GM21526 (cell line): ENCODE data around the gene WNT3A.

Experiments
- ATAC-seq: cut with Tn5 transposase; IDR thresholded peaks from one replicate; pipeline ENCODE4 v1.9.1; 2021; ENCODE audit warnings: moderate library complexity; ENCODE audit not compliant: unreplicated experiment, low FRiP score

The WNT3A gene

DNA sequence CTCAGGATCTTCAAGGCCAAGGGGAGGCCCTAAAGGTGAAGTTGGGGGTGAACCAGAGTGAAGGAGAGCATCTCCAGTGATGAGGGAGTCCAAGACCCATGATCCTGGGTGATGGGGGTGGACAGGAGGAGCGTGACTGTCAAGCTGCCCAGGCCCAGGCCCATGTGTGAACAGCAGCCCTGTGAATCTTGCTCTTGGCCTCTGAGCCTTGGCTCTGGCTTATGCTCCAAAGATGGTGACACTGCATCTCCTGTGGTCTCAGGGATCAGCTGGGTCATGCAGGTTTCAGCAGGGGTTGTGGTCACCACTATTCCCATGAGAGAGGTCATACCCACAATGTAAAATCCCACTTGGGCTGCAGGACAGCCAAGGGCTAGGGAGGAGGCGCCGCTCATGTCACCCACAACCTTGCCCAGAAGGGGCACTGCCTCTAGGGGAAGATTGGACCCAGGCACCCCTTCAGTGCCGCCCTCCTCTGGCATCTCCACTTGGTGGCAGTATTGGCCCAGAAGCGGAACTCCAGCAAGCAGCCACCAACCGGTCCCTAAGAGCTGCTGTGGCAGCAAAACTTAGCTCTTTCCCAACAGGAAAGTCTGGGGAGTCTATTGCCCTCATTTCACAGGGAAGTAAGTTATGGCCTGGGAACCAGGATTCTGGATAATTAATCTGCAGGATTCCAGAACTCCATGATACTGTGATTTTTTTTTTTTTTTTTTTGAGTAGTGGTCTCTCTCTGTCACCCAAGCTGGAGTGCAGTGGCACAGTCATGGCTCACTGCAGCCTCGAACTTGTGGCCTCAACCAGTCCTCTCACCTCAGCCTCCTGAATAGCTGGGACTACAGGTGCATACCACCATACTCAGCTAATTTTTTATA is 7.5 kb upstream of the WNT3A start:
- ATAC-seq: peak; percentile 76

DNA sequence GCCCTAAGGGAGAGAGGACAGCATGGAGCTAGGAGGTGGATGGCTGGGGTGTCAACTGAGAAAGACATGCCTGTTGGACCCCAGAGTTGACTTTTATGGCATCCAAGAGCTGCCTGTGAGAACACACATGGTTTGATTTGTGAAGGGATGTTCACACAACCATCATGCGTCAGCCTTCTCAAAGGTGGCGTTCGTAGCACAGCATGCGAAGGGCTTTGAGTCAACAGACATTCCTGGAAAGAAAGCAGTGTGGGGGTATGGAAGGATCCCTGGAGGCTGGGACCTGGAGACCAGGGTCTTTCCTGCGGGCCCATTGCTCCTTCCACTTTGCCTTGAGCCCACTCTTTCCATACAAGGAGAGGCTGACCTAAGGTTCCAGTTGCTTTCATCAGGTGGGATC is 6.4 kb upstream of the WNT3A start:
- ATAC-seq: no peak

DNA sequence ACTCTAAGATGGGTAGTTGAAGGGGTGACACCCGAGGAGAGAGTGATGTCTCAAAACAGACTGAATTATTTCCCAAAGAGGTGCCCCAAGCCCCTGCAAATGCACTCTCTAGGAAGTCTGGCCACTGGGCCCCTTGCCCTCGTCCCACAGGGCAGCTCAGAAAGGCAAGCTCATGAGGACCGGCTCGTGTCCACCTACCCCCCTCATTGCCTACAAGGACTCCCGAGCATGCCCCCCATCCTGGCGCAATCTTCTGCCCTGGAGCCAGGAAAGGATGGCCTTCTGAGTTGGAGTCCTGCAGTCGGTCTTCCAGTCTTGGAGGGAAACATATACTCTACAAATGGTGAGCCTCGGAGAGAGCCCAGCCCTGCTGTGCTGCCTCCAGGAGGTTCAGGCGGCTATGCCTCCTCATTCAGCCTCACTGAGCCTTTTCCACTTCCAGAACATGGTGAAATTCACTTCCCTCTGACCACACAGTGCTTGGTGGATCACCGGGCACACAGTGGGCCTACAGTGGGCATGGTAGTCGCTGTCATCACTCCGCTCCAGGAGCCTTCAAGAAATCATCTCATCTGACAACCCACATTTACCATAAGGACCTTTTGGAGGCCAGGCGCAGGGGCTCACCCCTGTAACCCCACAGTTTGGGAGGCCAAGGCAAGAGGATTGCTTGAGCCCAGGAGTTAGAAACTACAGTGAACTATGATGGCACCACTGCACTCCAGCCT is 5.8 kb upstream of the WNT3A start:
- ATAC-seq: no peak

DNA sequence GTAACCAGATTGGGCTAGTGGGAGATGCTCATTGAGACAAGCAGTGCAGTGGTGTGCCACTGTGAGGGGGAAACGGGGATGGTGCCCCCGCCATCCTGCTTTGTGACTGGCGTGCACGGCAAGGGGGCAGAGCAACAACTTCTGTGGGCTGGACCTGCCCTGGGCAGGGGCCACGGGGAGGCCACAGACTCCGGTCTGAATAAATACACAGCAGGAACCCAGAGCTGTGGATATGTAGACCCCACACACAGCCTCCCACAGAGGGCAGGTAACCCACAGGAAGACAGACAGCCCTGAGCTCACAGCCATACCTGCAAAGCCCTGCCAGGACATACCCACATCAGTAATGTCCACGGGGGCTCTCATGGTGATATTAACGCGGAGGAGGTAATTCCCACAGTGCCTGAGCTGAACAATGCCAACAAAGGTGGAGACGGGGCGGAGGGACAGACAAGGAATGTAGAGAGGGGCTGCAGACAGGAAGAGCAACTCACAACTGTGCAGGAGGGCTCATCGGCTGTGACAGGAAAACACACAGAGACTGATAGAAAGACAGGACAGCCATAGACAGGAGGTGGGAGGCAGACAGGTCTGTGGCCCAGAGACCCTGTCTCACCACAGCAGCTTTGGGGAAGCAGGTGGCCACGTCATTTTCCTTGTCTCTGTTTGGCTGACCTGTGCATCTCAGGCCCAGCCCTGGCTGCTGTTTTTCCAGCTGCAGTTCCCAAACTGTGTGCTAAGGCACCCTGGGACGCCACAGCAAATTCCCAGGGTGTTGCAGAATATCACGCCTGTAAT is 4.9 kb upstream of the WNT3A start:
- ATAC-seq: no peak

DNA sequence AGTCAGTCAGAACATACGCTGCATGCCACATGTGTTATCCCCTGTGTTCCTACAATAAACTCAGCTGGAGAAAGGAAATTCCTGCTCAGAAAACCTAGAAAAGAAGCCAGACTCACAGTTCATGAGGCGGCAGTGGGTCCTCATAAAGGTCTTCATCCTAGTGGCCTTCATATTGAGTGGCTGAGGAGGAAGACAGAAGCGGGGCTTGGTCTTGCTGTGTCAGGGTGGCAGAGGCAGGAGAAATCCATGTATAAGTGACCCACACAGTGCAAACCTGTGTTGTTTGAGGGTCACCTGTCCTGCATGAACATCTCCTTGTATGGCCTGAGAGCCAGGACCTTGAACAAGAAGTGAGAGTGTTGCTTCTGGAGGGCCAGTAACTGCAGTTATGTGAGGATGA is 4.0 kb upstream of the WNT3A start:
- ATAC-seq: no peak

DNA sequence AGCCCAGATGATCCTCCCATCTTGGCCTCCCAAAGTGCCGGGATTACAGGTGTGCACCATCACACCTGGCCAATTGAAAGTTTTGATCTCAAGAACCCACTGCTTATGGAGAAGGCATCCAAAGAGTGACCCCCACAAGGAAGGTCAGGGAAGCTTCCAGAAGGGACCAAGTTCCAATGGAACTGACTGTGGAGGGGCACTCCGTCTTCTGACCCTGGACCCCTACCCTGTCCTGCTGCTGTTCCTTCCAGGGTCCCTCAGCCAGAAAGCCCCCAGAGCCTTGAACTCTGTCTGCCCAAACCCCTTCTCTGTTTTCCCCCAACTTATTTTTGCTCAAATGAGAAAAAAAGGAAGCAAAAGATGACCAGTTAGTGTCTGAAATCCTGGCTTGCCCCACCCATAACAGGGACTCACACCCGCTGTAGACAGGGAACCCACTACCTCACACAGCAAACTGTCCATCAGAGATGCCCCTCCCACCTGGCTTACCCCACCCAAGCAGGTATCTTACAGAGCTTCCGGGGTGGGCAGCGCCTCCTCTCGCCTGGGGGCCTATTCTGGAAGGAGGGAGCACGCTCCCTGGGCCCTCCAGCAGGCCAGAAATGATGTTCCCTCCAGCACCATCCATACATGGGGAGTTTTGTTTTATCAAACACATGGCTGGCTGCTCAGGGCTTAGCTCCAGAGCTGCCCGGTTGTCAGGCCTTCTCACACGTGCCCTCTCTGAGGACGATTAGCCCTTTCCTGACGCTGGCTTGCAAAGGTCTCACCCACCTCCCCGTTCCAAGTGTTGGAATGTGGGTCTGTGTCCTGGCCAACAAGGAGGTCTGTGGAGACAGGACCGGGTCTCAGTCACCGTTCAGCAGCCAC is 3.1 kb upstream of the WNT3A start:
- no peak for ATAC-seq

DNA sequence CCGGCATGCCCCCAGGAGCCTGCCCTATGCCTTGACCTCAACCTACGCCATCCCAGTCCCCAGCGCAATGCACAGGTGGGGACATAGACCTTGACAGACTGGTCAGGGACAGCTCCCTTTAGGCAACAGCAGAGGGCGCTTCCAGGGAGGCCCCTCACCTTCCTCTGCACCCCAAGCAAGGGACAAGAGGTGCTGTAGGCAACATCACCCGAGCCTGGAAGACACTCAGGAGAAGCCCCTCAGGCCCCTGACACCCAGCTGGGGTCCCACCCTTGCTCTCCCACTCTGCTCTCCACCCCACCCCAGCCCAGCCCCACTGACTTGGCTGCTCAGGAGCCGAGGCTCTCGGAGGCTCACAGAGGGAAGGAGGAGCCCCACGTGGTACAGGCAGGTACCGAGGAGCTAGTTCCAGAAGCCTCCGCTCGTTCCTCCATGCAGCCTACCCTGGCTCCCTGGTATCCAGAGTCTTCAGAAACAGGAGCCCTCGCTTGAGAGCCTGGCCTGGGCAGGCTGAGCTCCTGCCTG is 2.4 kb upstream of the WNT3A start:
- peak; percentile 51 for ATAC-seq

DNA sequence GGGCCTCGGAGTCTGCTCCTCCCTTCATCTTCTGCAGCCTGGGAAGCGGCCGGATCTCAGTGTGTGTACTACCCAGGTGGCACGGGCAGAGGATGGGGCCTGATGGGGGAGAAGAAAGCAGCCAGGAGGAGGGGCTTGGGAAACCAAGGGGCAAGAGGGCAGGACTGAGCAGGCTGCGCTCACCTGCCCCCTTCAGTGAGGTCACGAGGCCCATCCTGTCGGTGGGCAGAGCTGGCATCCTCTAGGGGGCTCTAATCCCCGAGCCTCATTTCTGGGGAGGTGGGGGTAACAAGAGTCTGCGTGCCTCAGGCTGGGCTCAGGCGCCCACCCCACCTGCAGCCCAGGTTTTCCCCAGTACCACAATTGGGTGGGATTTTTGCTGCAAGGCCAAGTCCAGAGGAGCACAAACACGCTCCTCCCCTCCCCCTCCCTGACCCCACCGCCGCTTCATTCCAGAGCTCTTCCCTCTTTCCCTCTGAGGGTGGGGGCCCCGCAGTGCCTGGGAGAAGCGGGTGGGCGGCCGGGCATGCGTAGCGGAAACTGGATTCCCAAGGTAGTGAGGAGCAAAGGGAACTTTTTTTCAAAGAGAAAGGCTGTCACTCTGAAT is 1.8 kb upstream of the WNT3A start:
- ATAC-seq: no peak

DNA sequence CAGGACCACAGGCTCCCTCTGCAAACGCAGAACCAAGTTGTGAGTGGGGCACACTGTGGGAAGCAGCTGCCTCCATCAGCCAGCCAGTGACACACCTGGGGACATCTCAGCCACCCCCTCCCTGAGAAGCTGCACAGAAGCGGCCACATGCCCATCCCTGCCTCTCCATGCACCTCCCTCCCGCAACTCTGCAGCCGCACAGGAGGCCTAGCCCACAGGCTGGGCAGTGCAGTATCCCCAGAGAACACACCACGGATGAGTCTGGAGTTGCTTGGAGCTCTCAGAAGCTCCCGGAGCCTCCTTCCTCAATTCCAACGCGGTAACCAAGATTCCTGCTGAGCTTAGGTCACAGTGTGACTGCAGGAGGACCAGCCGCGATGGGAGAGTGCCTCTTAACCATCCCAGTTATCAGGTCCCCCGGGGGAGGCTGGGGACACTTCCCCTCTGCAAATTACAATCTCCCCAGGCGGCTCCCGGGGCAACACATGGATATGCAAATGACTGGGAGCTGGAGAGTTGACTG is 1.2 kb upstream of the WNT3A start:
- no peak for ATAC-seq

DNA sequence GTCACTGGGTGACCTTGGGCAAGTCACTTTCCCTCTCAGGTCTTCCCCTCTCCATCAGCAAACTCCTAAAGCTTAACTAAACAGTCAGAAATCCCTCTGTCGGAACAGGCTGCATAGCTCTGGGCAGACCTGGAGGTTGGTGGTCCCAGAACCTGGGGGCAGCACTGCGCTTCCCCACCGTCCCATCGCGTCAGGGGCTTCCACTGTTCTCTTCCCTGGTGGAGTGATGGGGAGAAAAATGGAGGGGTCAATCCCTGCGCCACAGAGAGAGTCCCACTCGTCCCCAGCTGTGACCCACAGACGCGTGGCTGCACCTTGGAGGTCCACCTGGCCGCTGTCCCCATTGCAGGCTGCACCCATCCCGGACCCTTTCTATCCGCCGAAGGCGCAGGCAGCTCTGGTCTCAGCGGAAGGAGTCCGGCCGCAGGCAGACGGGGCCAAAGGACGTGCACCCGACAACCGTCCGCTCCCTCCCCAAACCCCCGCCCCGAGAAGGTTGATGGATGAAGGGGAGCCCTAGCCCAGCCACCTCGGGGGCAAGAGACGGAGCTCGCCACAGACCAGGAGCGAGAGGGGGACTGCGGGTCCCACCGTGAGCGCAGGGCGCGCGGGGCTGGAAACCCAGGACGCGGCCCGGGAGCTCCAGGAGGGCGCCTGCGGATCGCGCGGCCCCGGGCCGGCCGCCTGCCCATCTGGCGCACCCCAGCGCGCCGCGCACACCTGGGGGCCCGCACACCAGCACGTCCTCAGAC is 588 bp upstream of the WNT3A start:
- no peak for ATAC-seq

DNA sequence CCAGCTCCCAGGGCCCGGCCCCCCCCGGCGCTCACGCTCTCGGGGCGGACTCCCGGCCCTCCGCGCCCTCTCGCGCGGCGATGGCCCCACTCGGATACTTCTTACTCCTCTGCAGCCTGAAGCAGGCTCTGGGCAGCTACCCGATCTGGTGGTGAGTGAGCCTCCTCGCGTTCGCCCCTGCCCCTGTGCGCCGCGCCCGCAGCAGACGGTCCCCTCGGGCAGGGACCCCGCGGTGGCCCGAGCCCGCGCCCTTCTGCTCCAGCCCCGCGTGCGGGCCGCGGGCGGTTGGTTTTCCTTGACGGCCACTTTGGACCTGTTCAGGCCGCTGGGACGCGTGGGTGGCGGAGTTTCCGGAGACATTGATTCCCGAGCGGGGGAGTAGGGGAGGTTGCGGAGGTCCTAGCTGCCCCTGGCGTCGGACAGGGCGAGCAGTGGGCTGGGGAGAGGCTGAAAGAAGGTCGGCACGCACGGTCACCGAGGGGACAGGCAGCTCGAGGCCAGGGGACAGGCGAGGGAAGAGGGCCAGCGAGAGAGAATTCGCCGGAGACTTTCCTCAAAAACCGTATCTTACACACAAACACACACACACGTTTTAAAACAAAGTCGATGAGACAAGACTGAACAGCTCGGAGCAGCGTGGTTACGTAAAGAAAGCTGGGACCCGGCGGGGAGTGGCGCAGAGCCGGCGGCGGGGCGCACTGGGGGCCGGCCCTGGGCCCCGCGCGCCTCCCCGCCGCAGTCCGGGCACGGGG is 427 bp downstream of the WNT3A start:
- no peak for ATAC-seq

DNA sequence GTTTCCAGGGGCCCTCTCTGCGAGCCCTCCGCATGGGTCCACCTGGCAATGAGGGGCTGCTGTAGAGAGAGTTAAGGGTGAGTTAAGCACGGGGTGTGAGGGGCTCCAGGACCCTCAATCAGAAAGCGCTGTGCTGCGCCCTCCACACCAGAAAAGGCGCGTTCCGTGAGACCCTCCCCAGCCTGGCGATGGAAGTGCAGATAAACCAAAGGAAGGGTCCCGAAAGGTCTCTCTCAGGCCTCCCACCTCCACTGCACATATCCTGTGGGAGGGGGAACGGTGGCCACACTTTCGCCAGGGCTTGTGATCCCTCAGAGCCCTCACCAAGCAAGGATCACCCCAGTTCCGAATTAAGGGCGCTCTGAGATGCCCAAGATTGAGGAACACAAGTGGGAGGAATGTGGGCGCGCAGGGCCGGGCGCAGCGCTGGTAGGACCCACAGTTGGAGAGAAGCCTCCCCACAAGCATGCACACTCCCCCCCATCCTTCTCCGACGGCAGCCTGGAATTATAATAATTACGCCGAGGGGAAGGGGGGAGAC is 1.1 kb downstream of the WNT3A start:
- no peak for ATAC-seq

DNA sequence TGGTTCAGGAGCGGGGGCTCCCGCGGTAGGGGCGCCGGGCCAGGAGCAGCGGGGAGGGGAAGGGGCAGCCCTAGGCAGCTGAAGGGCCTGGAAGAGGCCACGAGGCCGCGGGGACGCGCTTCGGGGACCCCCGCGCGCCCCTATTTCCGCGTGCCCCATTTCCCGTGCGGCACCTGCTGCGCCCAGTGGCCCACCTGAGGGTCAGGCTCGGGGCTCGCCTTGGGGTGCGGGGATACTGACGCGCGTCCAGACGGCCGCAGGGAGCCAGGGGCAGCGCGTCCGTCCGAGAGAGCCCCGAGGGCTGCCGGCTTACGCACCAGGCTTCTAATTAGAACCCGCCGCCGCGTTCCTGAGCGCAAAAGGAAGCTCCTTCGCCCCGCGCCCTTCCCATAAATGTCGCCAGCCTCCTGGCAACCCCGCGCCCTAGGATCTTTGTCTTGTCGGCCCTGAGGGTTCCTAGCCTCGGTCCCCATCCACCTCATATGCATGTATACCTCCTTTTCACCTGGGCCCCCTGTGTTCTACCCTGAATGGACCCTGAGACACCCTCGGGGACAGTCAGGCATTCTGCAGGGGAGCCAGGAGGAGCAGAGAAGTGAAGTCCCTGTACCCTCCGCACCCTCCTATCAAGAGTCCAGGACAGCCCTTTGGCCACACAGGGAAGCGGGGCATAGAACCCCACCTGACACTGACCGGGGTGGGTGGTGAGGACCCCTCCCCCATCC is 1.8 kb downstream of the WNT3A start:
- no peak for ATAC-seq

DNA sequence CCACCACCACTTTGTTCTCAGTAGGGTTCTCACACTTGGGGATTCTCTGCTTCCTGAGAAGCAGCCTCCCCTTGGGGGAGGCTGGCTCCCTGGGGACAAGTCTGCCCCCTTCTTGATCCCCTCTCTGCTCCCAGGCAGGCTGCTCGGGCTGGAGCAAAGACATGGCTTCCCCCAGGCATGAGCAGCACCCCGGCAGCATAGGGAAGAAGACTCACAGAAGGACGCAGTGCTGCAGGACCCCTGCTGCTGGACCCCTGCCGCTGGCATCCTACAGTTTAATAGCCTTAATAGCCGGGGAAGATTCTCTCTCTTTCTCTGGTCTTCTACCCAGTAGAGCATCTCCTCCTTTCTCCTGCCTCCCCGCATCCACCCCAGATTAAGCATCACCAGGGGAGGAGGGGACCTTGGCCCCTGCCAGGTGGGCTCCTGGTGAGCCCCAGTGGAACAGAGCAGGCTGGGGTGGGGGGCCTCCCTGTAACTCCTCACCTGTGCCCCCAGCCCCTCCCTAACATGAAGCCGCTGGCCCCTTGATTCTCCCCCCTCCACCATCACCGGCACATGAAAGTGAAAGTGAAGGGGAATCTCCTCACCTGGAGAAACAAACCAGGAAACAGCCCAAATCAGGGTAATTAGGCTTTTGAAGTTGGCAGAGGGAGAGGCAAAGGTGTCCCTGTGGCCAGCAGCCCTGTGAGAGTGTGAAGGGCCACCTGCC is 2.5 kb downstream of the WNT3A start:
- no peak for ATAC-seq

DNA sequence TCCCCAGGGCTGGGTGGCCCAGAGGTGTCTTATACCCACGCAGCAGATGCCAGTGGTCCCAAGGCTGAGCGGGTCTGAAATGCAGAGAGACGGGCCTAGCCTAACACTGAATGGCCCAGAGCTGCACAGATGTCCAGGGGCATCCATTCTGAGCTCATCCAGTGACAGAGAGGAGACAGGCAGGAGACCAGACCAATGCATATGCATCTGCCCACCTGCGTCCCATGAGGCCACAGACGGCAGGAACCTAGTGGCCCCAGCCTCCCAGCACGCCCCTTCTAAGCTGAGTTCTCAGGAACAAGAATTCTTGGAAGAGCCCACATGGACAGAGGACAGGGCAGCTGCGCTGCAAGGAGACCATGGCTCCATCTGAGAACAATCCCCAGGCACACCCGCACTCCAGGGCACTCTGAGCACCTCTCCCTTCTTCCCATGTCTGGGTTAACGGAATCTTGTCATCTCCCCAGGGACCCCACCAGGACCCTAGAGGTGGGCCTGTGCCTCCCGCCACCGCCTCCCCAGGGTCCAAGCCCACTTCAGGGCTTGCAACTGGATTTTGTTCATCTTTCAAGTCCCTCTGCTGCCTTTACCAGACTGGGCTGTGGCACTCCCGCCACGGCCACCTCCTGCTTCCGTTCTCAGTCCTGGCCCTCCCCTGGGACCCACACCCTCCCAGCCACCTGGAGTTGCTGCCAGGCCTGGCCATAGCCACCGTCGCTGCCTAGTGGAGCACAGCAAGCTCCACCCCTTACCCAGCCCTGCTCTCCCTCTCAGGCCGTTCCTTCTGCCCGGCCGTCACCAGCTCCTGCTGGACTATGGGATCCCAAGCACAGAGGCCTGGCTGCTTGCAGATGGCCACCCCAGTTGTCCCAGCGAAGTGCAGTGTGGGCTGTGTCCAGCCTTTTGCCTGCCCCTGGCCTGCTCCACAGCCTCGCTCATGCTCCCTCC is 3.3 kb downstream of the WNT3A start:
- no peak for ATAC-seq
